Neural crest cell (in vitro differentiated cells): ENCODE data around the gene AMIGO1. TPM values are rescaled to one million over a fixed set of nuclear protein-coding genes. Genes with fewer than 3 reads are reported as not detected.

ENCODE experiments used
- DNase-seq: peaks from one replicate; pipeline ENCODE4 v3.0.0; 2021; ENCODE audit warnings: low read depth, mixed read lengths, low spot score
- H3K27ac Mint-ChIP-seq: one replicate; pipeline ENCODE4 v1.8.0; 2021; ENCODE audit warnings: mild to moderate bottlenecking, mixed read lengths; ENCODE audit not compliant: unreplicated experiment
- H3K27me3 Mint-ChIP-seq: 2 replicates; pipeline ENCODE4 v1.8.0; 2021; ENCODE audit warnings: low read depth, mild to moderate bottlenecking, mixed read lengths
- H3K36me3 Mint-ChIP-seq: 2 replicates; pipeline ENCODE4 v1.8.0; 2021; ENCODE audit warnings: low read depth, mild to moderate bottlenecking, mixed read lengths
- H3K4me1 Mint-ChIP-seq: 2 replicates; pipeline ENCODE4 v1.8.0; 2021; ENCODE audit warnings: mixed read lengths
- H3K4me3 Mint-ChIP-seq: one replicate; pipeline ENCODE4 v1.8.0; 2021; ENCODE audit warnings: mild to moderate bottlenecking, mixed read lengths
- H3K9me3 Mint-ChIP-seq: 2 replicates; pipeline ENCODE4 v1.8.0; 2021; ENCODE audit warnings: mixed read lengths
- CTCF ChIP-seq: fragments of 200-600 bp; sonication (generic); conservative IDR thresholded peaks from 2 replicates; pipeline ENCODE4 v1.5.0; 2021; ENCODE audit warnings: antibody characterized with exemption, mild to moderate bottlenecking
- total RNA-seq: library from RNA; stranded (reverse); gene quantifications from 2 replicates; pipeline ENCODE4 v1.2.1, GENCODE V29; 2021

The AMIGO1 gene
- total RNA-seq, 1 donor from 2014 or later = 7.2 TPM

- Mint-ChIP-seq H3K9me3 (no peaks in the 10 kb centered on the region), H3K36me3 (no peaks in the 10 kb centered on the region)
- DNase-seq = peak; percentile 44
Measured at GRCh38 chr1:109466452-109467300, 42.9 kb downstream of the AMIGO1 start, which contains the start of gene SYPL2. SYPL2 (plus strand) TSS chr1:109466546; CDS start chr1:109466844, 298 bp downstream.

GRCh38 chr1:109466125-109466451 lies 43.4 kb downstream of the AMIGO1 start:
- TF ChIP-seq CTCF = no peak
- peaks cover 100% of the 10 kb centered on the region for H3K27me3 Mint-ChIP-seq
- DNase-seq = no peak
- H3K4me3 Mint-ChIP-seq = peak overlapping the region; percentile 73
- H3K27ac Mint-ChIP-seq = no peak overlapping the region
- no peaks in the 10 kb centered on the region for H3K36me3 Mint-ChIP-seq
- H3K4me1 Mint-ChIP-seq = peaks cover 8% of the 10 kb centered on the region
- H3K9me3 Mint-ChIP-seq = no peaks in the 10 kb centered on the region

More at GRCh38 chr1:109466452-109467300, 42.9 kb downstream of the AMIGO1 start, which contains the start of gene SYPL2:
- H3K4me1 Mint-ChIP-seq = peaks cover 8% of the 10 kb centered on the region
- peaks cover 100% of the 10 kb centered on the region for H3K27me3 Mint-ChIP-seq
- TF ChIP-seq CTCF = no peak
- peak within 1 kb of the TSS; percentile 73 for H3K4me3 Mint-ChIP-seq
- H3K27ac Mint-ChIP-seq = no peak within 1 kb of the TSS

- Mint-ChIP-seq H3K9me3 (peaks cover 13% of the 10 kb centered on the region), H3K36me3 (peaks cover 17% of the 10 kb centered on the region), H3K4me1 (no peaks in the 10 kb centered on the region), H3K4me3 (no peak overlapping the region), H3K27me3 (peaks cover 57% of the 10 kb centered on the region), H3K27ac (no peak overlapping the region)
- DNase-seq = no peak
- no peak for TF ChIP-seq CTCF
Measured at GRCh38 chr1:109457819-109458218, 51.7 kb downstream of the AMIGO1 start.

GRCh38 chr1:109454497-109455133 lies 54.9 kb downstream of the AMIGO1 start:
- peaks cover 15% of the 10 kb centered on the region for H3K9me3 Mint-ChIP-seq
- no peak overlapping the region for H3K4me3 Mint-ChIP-seq
- DNase-seq = no peak
- no peak overlapping the region for H3K27ac Mint-ChIP-seq
- H3K27me3 Mint-ChIP-seq = peaks cover 41% of the 10 kb centered on the region
- H3K4me1 Mint-ChIP-seq = no peaks in the 10 kb centered on the region
- H3K36me3 Mint-ChIP-seq = peaks cover 17% of the 10 kb centered on the region
- TF ChIP-seq CTCF = no peak

Other genes with a start within 250 kb of the AMIGO1 start
- 100 and 102 TPM in 2 replicates for gene PSRC1, start 226.6 kb downstream of the AMIGO1 start, total RNA-seq
- 0.82 TPM in 1 of 2 replicates, not detected in the other for gene MYBPHL, start 202.7 kb downstream of the AMIGO1 start, total RNA-seq
- 60.8 and 61.6 TPM in 2 replicates for gene SORT1, start 111.8 kb downstream of the AMIGO1 start, total RNA-seq
- 99.8 and 109 TPM in 2 replicates for gene PSMA5, start 83.3 kb downstream of the AMIGO1 start, total RNA-seq
- gene SYPL2, start 43.2 kb downstream of the AMIGO1 start, total RNA-seq = 0.18 and 0.47 TPM in 2 replicates
- gene ATXN7L2, start 25.8 kb downstream of the AMIGO1 start, total RNA-seq = 13.2 and 15.6 TPM in 2 replicates
- 7.8 and 8.0 TPM in 2 replicates for gene CYB561D1, start 15.6 kb downstream of the AMIGO1 start, total RNA-seq
- gene GPR61, start 30.1 kb upstream of the AMIGO1 start, total RNA-seq = not detected in 2 replicates
- 9.8 and 10.2 TPM in 2 replicates for gene GNAI3, start 38.9 kb upstream of the AMIGO1 start, total RNA-seq
- gene GNAT2, start 109.9 kb upstream of the AMIGO1 start, total RNA-seq = not detected in 2 replicates
- gene AMPD2, start 110.1 kb upstream of the AMIGO1 start, total RNA-seq = 93.1 and 105 TPM in 2 replicates
- gene GSTM4, start 146.4 kb upstream of the AMIGO1 start, total RNA-seq = 26.7 and 28.2 TPM in 2 replicates
- gene GSTM2, start 158.3 kb upstream of the AMIGO1 start, total RNA-seq = 43.7 and 46.6 TPM in 2 replicates
- gene GSTM1, start 178.1 kb upstream of the AMIGO1 start, total RNA-seq = 45.9 and 47.8 TPM in 2 replicates
- 0.23 TPM in 1 of 2 replicates, not detected in the other for gene GSTM5, start 202.5 kb upstream of the AMIGO1 start, total RNA-seq
- gene GSTM3, start 231.3 kb upstream of the AMIGO1 start, total RNA-seq = 56.5 and 62.0 TPM in 2 replicates